Measurements from ENCODE around the gene BTNL9. TPM values are rescaled to one million over a fixed set of nuclear protein-coding genes. Genes with fewer than 3 reads are reported as not detected.

BTNL9 gene
- total and polyA plus RNA-seq, 9 of the 15 experiments (the other 6 are each of a cell fraction or from before 2014, with no cell fraction given) = 3.7 to 86.7 (median 29.4) TPM

DNA sequence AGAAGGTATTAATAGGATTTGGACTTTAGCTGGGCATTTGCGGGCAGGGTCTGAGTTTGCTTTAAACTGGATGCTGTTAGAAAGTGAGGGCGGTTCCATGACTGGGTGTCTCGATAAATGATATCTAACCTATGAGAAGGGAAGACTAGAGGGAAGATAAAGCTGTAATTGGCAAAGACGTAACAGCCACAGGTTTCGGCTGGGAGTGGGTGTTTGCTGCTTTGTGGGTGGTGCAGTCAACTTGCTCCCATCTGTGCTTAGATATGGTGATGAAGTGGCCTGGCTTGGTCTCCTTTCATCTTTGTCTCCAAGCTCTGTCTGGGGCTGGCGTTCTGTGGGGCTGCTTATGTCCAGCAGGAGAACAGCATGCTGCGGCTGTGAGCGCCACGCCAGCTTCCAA is 67.6 kb downstream of the BTNL9 start (continued):
- TF ChIP-seq, protein P1, sequence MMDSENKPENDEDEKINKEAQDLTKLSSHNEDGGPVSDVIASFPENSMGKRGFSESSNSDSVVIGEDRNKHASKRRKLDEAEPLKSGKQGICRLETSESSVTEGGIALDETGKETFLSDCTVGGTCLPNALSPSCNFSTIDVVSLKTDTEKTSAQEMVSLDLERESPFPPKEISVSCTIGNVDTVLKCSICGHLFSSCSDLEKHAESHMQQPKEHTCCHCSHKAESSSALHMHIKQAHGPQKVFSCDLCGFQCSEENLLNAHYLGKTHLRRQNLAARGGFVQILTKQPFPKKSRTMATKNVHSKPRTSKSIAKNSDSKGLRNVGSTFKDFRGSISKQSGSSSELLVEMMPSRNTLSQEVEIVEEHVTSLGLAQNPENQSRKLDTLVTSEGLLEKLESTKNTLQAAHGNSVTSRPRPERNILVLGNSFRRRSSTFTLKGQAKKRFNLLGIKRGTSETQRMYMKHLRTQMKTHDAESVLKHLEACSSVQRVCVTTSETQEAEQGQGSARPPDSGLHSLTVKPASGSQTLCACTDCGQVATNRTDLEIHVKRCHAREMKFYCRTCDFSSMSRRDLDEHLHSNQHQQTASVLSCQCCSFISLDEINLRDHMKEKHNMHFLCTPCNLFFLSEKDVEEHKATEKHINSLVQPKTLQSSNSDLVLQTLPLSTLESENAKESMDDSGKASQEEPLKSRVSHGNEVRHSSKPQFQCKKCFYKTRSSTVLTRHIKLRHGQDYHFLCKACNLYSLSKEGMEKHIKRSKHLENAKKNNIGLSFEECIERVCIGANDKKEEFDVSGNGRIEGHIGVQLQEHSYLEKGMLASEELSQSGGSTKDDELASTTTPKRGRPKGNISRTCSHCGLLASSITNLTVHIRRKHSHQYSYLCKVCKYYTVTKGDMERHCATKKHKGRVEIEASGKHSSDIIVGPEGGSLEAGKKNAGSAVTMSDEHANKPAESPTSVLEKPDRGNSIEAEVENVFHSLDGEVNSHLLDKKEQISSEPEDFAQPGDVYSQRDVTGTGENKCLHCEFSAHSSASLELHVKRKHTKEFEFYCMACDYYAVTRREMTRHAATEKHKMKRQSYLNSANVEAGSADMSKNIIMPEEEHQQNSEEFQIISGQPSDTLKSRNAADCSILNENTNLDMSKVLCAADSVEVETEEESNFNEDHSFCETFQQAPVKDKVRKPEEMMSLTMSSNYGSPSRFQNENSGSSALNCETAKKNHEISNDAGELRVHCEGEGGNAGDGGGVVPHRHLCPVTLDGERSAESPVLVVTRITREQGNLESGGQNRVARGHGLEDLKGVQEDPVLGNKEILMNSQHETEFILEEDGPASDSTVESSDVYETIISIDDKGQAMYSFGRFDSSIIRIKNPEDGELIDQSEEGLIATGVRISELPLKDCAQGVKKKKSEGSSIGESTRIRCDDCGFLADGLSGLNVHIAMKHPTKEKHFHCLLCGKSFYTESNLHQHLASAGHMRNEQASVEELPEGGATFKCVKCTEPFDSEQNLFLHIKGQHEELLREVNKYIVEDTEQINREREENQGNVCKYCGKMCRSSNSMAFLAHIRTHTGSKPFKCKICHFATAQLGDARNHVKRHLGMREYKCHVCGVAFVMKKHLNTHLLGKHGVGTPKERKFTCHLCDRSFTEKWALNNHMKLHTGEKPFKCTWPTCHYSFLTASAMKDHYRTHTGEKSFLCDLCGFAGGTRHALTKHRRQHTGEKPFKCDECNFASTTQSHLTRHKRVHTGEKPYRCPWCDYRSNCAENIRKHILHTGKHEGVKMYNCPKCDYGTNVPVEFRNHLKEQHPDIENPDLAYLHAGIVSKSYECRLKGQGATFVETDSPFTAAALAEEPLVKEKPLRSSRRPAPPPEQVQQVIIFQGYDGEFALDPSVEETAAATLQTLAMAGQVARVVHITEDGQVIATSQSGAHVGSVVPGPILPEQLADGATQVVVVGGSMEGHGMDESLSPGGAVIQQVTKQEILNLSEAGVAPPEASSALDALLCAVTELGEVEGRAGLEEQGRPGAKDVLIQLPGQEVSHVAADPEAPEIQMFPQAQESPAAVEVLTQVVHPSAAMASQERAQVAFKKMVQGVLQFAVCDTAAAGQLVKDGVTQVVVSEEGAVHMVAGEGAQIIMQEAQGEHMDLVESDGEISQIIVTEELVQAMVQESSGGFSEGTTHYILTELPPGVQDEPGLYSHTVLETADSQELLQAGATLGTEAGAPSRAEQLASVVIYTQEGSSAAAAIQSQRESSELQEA (IDR thresholded peaks at IDR 0.05; ENCODE audit: low read depth) = no peak
- TF ChIP-seq DPF2 (IDR thresholded peaks at IDR 0.05) = peak; percentile 75
- no peak for TF ChIP-seq ZKSCAN1 (IDR thresholded peaks at IDR 0.05; ENCODE audit: low read depth, low read length)
- TF ChIP-seq SMARCA5 (IDR thresholded peaks at IDR 0.05) = no peak
- TF ChIP-seq NUFIP1 (IDR thresholded peaks at IDR 0.05; ENCODE audit: partially characterized antibody) = no peak
- TF ChIP-seq, protein P2, sequence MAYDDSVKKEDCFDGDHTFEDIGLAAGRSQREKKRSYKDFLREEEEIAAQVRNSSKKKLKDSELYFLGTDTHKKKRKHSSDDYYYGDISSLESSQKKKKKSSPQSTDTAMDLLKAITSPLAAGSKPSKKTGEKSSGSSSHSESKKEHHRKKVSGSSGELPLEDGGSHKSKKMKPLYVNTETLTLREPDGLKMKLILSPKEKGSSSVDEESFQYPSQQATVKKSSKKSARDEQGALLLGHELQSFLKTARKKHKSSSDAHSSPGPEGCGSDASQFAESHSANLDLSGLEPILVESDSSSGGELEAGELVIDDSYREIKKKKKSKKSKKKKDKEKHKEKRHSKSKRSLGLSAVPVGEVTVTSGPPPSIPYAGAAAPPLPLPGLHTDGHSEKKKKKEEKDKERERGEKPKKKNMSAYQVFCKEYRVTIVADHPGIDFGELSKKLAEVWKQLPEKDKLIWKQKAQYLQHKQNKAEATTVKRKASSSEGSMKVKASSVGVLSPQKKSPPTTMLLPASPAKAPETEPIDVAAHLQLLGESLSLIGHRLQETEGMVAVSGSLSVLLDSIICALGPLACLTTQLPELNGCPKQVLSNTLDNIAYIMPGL (CRISPR knock-in tag; IDR thresholded peaks at IDR 0.05) = no peak
- no peak for TF ChIP-seq PPARD (CRISPR knock-in tag; IDR thresholded peaks at IDR 0.05)
- peak; percentile 73; the same call in 1 of the 2 replicates for TF ChIP-seq TAL1 (IDR thresholded peaks at IDR 0.05)
- TF ChIP-seq, protein P3, sequence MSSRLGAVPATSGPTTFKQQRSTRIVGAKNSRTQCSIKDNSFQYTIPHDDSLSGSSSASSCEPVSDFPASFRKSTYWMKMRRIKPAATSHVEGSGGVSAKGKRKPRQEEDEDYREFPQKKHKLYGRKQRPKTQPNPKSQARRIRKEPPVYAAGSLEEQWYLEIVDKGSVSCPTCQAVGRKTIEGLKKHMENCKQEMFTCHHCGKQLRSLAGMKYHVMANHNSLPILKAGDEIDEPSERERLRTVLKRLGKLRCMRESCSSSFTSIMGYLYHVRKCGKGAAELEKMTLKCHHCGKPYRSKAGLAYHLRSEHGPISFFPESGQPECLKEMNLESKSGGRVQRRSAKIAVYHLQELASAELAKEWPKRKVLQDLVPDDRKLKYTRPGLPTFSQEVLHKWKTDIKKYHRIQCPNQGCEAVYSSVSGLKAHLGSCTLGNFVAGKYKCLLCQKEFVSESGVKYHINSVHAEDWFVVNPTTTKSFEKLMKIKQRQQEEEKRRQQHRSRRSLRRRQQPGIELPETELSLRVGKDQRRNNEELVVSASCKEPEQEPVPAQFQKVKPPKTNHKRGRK (tag; IDR thresholded peaks at IDR 0.05) = no peak
- TF ChIP-seq, protein P4, sequence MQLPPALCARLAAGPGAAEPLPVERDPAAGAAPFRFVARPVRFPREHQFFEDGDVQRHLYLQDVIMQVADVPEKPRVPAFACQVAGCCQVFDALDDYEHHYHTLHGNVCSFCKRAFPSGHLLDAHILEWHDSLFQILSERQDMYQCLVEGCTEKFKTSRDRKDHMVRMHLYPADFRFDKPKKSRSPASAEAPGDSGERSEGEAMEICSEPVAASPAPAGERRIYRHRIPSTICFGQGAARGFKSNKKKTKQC (CRISPR knock-in tag; IDR thresholded peaks at IDR 0.05) = no peak
- TF ChIP-seq KLF10 (CRISPR knock-in tag; IDR thresholded peaks at IDR 0.05) = no peak
- TF ChIP-seq PCBP2 (IDR thresholded peaks at IDR 0.05; ENCODE audit: low read depth, low read length, poor library complexity, severe bottlenecking) = no peak
- peak; percentile 43; the same call in 1 of the 2 replicates for TF ChIP-seq MTA2 (IDR thresholded peaks at IDR 0.05; ENCODE audit: low read depth)
- TF ChIP-seq SMAD4 (CRISPR knock-in tag; conservative IDR thresholded peaks at IDR 0.05) = peak; percentile 50; the same call in 1 of the 2 replicates
- TF ChIP-seq ZBTB8A (IDR thresholded peaks at IDR 0.05; ENCODE audit: partially characterized antibody) = no peak
- no peak for TF ChIP-seq ZNF232 (CRISPR knock-in tag; IDR thresholded peaks at IDR 0.05)
- no peak for TF ChIP-seq TAF1 (IDR thresholded peaks at IDR 0.05; ENCODE audit: control insufficient read depth, extremely low read depth, insufficient read depth, low read length, severe bottlenecking)
- no peak for TF ChIP-seq SAP30 (IDR thresholded peaks at IDR 0.05; ENCODE audit: borderline replicate concordance, insufficient read depth, low read depth, low read length, poor library complexity, severe bottlenecking)
